ENCODE results near the gene ALG9.

The ALG9 gene

DNA sequence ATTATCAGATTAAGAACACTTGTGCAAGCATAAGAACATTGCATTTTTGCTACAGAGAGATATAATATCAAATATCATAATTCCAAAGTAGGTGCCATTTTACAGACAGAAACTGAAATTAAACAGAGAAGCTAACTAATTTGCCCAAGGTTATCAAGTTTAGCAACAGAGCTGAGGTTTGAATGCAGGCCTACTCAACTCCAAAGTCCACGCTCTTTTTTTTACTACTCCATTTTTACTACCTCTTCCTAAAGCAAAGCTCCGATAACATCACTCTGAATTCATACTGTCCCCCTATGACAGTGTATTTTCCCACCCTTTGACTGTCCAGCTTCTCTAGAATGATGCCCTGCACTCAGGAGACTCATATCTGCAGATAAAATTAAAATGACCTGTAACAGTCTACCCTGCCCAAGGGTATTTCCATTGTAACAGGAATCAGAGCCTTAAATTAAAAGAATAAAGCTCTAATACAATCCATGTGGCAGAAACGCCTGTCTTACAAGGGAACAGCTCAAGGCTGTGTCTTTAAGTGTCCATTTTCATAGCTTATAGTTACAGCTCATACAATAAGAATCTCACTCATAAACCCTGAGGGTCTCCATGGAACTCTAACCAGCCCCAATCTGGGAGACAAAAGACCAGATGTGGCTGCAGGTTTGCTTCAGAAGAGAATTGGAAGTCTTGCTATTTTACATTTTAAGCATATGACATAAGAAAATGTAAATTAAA is 36.8 kb downstream of the ALG9 start:
- no peak for DNase-seq

- DNase-seq = no peak
Measured at GRCh38 chr11:111833524-111833923, 37.9 kb downstream of the ALG9 start.

- DNase-seq = no peak
Measured at GRCh38 chr11:111829185-111829968, 42.0 kb downstream of the ALG9 start.

DNA sequence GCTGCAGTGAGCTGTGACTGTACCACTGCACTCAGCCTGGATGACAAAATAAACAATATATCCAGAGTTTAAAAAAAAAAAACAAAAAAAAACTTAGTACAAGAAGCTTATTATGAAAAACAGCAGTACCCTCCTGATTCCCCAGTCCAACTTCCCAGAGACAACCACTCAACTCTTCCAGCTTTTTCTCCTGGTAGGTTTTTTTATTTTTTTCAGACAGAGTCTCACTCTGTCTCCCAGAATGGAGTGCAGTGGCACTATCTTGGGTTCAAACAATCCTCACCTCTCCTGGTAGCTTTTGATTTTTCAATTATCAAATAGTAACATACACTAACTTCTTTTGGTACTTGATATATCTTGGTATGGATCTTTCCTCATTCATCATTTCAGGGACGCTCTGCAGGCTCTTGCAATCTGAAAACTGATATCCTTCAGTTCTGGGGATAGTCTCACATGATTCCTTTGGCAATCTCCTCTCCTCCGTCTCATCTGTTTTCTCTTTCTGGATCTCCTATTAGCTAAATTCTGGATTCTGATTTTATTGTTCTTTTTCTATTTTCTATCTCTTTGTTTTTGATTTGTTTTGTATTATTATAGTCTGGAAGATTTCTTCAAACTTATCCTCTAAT is 44.9 kb downstream of the ALG9 start:
- no peak for DNase-seq

GRCh38 chr11:111823629-111824028 is 47.8 kb downstream of the ALG9 start:
- DNase-seq = no peak

- DNase-seq = no peak
Measured at GRCh38 chr11:111823131-111823530, 48.2 kb downstream of the ALG9 start.

DNA sequence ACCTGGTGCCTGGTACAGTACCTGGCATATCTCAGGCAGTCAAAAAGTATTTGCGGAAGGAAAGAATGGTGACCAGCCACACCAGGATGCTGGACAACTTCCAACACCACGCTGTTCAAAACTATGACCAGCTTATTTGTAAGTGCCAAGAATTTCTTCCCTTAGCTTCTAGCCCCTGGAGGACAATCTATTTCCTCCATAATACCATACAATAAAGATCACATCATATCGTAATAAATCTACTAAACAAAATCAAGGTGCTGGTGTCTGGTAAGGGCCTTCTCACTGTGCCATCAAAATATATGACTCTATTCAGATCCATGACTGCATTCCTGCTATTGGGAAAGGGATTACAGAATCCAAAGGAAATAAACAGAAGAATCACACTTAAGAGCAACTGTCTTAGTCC is 51.5 kb downstream of the ALG9 start:
- DNase-seq = no peak

GRCh38 chr11:111819161-111819828 is 52.1 kb downstream of the ALG9 start:
- DNase-seq = no peak

DNA sequence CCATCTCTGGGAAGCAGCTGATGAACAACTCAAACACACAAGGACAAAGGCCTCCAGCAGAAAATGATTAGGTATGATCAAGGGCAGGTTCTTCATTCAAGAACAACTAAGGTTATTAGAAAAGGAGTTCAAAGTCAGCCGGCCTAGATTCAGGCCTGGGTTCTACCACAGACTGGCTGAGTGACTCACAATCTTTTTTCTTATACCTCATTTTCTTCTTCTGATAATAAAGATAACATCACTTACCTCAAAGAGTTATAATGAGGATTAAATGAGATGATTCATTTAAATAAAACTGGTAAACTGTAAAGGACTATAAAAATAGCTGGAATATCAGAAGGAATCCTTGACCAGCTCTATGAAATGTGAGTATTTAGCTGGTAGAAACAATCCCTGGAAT is 55.9 kb downstream of the ALG9 start:
- no peak for DNase-seq

DNA sequence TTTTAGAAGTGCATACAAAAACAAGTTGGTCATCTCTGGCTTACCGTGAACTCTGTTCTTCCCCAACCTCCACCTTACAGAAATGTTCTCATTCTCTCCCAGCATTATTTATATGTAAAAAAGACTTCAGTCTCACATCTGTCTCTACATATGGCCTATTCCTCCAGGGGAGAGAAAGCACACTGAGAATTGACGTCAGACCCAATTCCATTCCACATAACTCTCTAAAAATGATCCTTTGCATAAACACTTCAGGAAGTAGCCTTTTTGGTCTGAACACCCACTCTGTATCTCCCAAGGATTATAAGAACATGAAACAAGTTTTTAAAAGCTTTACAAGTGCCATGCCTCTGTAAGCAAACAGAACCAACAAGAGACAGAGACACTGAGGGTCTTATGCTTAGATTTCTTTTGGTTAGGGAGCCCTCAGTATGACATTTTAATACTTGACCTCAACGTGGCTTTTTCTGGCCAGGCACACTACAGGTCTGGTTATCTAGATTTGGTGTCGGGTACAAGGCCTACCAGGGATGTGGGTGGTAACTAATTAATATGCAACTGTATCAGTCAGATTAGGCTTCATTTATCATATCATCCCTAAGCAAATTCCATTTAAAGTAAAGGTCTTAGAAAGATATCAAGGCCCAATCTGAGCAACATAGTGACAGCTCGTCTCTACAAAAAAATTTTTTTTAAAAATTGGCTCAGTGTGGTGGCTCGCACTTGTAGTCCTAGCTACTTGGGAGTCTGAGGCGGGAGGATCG is 56.6 kb downstream of the ALG9 start:
- no peak for DNase-seq

DNA sequence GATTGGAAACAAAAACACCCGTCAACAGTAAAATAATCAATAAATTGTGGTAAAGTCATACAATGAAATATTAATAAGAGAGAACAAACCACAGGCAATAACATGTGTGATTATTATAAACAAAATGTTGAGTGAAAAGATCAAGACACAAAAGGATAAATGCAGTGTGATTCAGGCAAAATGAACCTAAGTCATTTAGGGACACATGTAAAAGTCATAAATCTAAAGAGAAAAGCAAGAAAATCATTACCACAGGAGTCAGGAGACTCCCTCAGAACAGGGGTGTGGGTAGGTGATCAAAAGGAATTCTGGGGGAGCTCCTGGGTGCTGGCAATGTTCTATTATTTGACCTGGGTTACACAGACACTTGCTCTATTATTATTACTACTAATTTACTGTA is 57.3 kb downstream of the ALG9 start:
- DNase-seq = no peak

DNA sequence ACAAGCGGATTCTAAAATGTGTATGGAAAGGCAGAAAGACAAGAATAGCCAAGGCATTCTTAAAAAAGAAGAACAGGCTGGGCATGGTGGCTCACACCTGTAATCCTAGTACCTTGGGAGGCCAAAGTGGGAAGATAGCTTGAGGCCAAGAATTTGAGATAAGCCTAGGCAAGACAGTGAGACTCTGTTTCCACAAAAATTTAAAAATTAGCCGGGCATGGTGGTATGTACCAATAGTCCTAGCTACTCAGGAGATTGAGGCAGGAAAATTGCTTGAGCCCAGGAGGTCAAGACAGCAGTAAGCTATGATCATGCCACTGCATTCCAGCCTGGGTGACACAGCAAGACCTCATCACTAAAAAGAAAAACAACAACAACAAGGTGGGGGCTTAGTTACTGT is 59.2 kb downstream of the ALG9 start:
- DNase-seq = no peak

GRCh38 chr11:111811445-111811844 is 59.9 kb downstream of the ALG9 start:
- no peak for DNase-seq

DNA sequence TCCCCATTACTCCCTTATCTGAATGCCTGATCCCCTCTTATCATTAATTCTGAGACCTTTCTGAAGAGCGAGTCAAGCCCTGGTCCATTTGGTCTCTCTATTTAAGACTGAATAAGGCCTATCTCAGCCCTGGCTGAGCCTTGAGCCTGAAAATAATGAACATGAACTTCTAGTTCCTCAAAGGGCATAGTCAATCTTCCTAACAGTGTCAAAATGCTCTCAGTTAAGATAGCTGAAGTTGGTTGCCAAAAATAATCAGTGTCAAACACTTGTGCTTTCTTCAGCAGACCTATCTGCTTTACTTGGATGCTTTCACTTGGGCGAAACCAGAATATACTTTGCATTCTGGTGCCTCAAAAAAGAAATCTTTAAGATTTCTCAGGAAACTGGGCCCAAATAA is 62.5 kb downstream of the ALG9 start:
- DNase-seq = no peak

DNA sequence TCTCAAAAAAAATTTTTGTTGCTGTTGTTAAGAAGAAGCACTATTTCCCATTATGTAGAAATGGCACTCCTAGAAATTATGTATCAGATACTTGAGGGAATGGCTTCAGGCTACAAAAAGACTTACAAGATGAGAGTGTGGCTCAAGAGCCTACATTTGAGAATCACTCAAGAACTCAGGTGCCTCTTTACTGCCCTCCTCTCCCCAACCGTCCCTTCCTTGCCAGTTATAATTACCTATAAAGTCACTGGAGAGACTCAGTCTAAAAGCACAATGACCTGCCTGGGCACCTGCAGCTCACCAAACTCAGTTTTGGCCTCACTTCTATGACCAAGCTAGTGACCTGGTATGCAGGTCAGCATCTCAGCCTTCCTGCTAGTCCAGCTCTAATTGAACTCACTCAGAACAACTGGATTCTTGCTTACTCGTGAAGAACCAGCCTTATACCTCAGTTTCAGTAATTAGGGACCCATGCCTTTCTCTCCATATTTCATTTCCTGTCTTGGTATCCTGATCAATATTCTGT is 63.3 kb downstream of the ALG9 start:
- no peak for DNase-seq

GRCh38 chr11:111807076-111807475 is 64.3 kb downstream of the ALG9 start:
- no peak for DNase-seq

GRCh38 chr11:111801135-111801534 is 70.2 kb downstream of the ALG9 start:
- DNase-seq = no peak

- DNase-seq = no peak
Measured at GRCh38 chr11:111798279-111798678, 73.1 kb downstream of the ALG9 start.

DNA sequence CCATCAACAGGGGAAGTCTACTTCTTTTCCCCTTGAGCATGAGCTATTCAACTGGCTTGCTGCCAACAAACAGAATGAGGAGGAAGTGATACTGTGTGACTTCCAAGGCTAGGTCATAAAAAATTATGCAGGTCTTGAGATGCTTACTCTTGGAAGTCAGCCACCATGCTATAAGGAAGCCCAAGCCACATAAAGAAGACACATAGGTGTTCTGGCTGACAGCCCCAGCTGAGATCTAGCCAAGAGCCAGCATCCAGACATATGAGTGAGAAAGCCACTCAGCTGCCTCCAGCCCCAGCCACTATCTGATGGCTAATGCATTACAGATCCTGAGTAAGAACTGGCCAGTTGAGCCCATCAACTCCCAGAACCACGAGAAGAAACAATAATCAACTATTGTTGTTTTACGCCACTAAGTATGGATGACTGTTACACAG is 74.2 kb downstream of the ALG9 start:
- DNase-seq = no peak

DNA sequence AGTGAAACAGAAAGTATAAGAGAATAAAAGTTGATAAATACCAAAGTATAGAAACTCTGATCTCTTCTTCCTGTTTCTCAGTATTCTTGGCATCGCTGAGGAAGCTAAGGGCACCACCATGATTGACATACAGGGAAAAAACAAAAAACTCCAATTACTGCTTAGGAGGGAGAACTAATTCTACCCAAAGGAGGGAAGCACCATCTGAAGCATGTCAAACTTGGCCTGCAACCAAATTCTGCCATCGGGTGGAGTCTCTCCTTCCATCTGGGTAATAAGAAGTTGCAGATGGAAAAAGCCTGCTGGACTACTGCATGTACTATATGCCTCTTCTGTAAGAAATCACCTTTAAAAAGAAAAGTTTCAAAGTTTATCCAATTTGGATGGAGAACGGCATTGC is 74.7 kb downstream of the ALG9 start:
- no peak for DNase-seq

- DNase-seq = no peak
Measured at GRCh38 chr11:111795334-111795985, 75.9 kb downstream of the ALG9 start.

DNA sequence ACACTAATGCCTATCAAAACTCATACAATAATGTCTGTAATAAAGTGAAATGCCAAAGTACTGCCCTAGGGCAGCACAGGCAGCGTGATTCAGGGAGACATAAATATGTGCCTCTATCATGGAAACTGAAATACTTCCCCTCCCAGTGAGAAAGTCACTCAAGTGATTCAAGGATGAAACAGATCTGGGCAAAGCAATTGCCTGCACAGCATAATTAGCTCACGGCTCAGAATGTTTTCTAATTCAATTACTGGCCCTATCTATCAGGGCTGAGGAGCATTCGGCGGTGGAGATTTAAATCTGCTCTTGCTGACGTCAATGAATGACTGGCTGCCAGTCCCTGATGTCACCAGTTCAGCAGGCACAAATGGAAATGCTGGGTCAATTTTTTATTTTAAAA is 77.5 kb downstream of the ALG9 start:
- no peak for DNase-seq
